T-helper 17 cell (primary cell): ENCODE measurements around the gene CLCN6. TPM values are rescaled to one million over a fixed set of nuclear protein-coding genes. Genes with fewer than 3 reads are reported as not detected.

Experiments
- ATAC-seq: fragments of 150-1000 bp; cut with Tn5 transposase; 2 replicates; pipeline ENCODE4 v1.10.0; 2021; ENCODE audit warnings: mild to moderate bottlenecking, moderate library complexity
- DNase-seq, 3 donors: peaks; one replicate each; pipeline versions ENCODE4 v3.0.0 to v3.0.0-alpha.2; 2020 to 2021
- H3K9me3 ChIP-seq: one replicate; pipeline ENCODE4 v1.7.0; 2013; ENCODE audit warnings: low read length, mild to moderate bottlenecking; ENCODE audit not compliant: control insufficient read depth, poor library complexity, severe bottlenecking
- H3K27ac Mint-ChIP-seq: one replicate; pipeline ENCODE4 v1.8.0; 2022; ENCODE audit warnings: mild to moderate bottlenecking, moderate library complexity, mixed read lengths
- H3K27me3 Mint-ChIP-seq: one replicate; pipeline ENCODE4 v1.8.0; 2022; ENCODE audit warnings: mixed read lengths
- H3K36me3 Mint-ChIP-seq: one replicate; pipeline ENCODE4 v1.8.0; 2022; ENCODE audit warnings: low read depth, mixed read lengths
- H3K4me1 Mint-ChIP-seq: one replicate; pipeline ENCODE4 v1.8.0; 2022; ENCODE audit warnings: mild to moderate bottlenecking, mixed read lengths
- H3K4me3 Mint-ChIP-seq: one replicate; pipeline ENCODE4 v1.8.0; 2022; ENCODE audit warnings: mild to moderate bottlenecking, moderate library complexity, mixed read lengths
- total RNA-seq, 4 donors: library from RNA in 2 of 4; stranded (reverse) in 2 of 4; gene quantifications; one replicate each; pipeline ENCODE4 v1.2.3 and lab custom pipeline; 2022 to 2026

The CLCN6 gene
- total RNA-seq, 2 donors from 2014 or later: 11.7 to 13.8 TPM

DNA sequence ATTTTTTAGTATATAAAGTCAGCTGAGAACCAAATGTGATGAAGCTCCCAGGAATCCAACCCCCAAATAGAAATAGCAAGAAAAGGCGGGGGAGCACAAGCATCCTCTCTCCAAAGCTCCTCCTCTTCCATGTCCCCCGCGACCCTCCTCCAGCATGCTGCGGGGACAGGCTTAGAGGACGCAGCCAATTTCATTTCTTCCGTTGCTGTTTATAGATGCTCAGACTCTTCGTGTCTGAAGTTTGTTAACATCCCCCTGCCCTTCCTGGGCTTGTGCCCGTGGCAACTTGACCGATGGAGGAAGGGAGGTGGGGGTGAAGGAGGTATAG, 42.3 kb downstream of the CLCN6 start:
- DNase-seq (no peak), ATAC-seq (no peak)
- H3K36me3 Mint-ChIP-seq: peaks cover 7% of the 10 kb centered on the region
- no peaks in the 10 kb centered on the region for H3K9me3 ChIP-seq
- H3K27ac Mint-ChIP-seq: no peak overlapping the region
- no peak overlapping the region for H3K4me3 Mint-ChIP-seq
- H3K27me3 Mint-ChIP-seq: peaks cover 28% of the 10 kb centered on the region
- H3K4me1 Mint-ChIP-seq: peaks cover 5% of the 10 kb centered on the region

DNA sequence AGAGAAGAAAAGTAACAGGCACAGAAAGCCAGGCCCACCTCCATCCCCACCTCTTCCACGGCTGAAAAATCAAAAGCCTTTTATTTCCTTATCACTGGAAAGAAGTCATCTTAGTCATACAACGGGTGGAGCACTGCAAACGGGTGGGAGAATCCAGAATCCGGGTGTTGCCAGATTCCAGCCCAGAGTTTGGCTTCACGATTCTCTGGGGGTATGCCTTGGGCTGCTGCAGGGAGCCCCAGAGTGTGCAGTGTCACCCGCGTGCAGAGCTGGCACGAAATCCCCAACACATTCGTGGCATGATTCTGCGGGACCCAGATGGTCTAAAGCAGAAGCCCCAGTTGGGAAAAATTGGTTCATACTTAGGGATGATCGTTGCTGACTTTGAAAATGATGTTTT, 44.2 kb downstream of the CLCN6 start:
- Mint-ChIP-seq H3K36me3 (peaks cover 2% of the 10 kb centered on the region), H3K4me1 (no peaks in the 10 kb centered on the region), H3K4me3 (no peak overlapping the region), H3K27ac (peak overlapping the region; percentile 45), H3K27me3 (peaks cover 34% of the 10 kb centered on the region)
- H3K9me3 ChIP-seq: no peaks in the 10 kb centered on the region
- ATAC-seq (no peak), DNase-seq (no peak)

DNA sequence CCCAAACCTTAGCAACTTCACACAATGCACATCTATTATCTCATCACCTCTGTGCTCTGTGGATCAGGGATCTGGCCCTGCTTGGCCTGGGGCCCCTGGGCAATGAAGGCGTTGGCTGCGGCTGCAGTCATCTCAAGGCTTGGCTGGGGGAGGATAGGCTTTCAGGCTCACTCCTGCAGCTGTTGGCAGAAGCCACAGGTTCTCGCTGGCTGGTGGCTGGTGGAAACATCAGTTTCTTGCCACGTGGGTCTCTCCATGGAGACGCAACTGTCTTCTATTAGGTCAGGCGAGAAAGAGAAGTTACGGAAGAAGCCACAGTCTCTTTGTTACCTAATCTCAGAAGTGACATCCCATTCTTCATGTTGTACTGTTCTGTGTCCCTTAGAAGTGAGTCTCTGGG, 45.2 kb downstream of the CLCN6 start:
- ATAC-seq: no peak

DNA sequence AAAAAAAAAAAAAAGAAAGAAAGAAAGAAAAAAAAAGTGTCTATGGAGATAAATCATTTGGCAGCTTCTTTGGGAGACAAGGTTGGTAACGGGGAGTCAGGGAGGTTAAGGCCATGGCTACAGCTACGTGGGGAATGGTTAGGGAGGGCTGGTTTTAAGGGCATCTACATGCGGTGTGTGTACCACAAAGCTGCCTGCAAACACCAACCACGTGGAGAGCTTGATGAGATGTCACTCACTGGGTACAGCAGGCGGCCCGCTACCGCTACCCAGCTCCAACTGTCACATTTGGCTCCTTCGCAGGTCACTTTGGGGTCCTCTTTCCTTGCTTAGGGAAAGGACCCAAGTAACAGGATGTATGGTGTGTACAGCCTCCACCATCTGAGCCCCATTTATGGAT, 48.5 kb downstream of the CLCN6 start:
- Mint-ChIP-seq H3K27ac (no peak overlapping the region), H3K4me3 (no peak overlapping the region), H3K4me1 (no peaks in the 10 kb centered on the region), H3K27me3 (peaks cover 68% of the 10 kb centered on the region), H3K36me3 (peaks cover 2% of the 10 kb centered on the region)
- no peak for ATAC-seq
- no peaks in the 10 kb centered on the region for H3K9me3 ChIP-seq
- no peak for DNase-seq

More for the DNA sequence above, 45.2 kb downstream of the CLCN6 start:
- H3K4me1 Mint-ChIP-seq: no peaks in the 10 kb centered on the region
- H3K36me3 Mint-ChIP-seq: peaks cover 2% of the 10 kb centered on the region
- H3K9me3 ChIP-seq: no peaks in the 10 kb centered on the region
- H3K4me3 Mint-ChIP-seq: no peak overlapping the region
- no peak for DNase-seq
- no peak overlapping the region for H3K27ac Mint-ChIP-seq
- peaks cover 40% of the 10 kb centered on the region for H3K27me3 Mint-ChIP-seq

DNA sequence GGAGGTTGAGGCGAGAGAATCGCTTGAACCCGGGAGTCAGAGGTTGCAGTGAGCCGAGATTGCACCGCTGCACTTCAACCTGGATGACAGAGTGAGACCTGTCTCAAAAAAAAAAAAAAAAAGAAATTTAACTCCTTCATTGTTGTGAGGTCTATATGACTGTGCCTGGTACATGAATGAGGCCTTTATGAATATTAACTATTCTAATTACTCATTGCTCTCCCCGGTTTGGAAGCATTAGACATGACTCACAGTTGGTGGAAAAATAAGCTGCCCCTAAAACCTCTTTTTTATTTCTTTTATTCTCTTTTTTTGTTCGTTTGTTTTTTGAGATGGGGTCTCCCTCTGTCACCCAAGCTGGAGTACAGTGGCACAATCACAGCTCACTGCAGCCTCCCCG, 49.4 kb downstream of the CLCN6 start:
- Mint-ChIP-seq H3K4me3 (no peak overlapping the region), H3K4me1 (no peaks in the 10 kb centered on the region), H3K27me3 (peaks cover 69% of the 10 kb centered on the region), H3K36me3 (peaks cover 2% of the 10 kb centered on the region), H3K27ac (no peak overlapping the region)
- ATAC-seq: no peak
- H3K9me3 ChIP-seq: no peaks in the 10 kb centered on the region
- no peak for DNase-seq

DNA sequence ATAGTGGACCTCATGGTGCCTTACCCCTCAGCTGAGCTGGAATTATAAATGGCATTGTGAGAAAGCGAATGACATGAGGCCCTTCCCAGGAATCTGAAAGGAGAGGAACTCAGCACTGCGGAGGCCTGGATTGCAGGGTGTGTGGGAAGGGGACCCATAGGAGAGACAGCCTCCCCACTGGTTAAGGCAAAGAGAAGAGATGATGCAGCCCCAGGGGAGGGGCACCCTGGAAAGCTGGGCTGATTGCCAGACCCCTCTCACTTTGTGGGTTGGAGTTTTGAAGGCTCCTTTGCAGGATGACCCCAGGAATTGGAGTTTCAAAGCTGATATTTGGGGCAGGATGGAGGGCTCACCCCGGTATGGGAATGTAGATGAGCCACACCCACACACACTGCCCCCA, 50.7 kb downstream of the CLCN6 start:
- Mint-ChIP-seq H3K4me3 (no peak overlapping the region), H3K27me3 (peaks cover 69% of the 10 kb centered on the region), H3K27ac (no peak overlapping the region), H3K4me1 (no peaks in the 10 kb centered on the region), H3K36me3 (peaks cover 2% of the 10 kb centered on the region)
- DNase-seq (no peak), ATAC-seq (no peak)
- H3K9me3 ChIP-seq: no peaks in the 10 kb centered on the region

DNA sequence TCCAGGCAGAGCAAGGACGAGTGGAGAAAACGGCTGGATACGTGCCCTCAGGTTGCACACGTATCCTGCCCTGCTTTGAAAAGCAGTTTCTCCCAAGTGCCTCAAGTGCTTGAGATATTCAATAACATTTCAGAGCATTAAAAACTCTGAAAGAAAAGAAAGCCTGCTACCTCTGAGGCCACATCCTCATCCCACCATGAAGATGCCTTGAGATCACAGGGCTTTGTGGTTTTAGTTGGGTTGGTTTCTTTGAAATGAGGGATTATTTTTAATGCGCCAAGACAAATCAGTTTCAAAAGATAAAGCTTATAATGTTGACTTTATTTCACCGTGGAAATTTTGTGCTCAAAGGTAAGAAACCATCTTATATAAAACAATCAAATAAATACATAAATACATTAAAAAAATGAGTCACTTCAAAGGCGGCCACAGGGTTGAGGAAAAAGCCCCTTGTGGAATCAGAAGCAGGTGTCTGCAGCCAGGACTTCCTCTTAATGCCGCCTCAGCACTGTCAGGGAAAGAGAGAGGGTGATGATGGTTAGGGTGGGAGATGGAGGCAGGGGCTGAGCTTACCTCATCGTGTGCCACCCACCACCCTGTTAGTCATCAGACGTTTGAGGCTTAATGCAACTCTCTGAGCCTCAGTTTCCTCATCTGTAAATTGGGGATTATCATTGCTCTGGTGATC, 51.3 kb downstream of the CLCN6 start:
- DNase-seq (no peak), ATAC-seq (no peak)
- Mint-ChIP-seq H3K36me3 (peaks cover 2% of the 10 kb centered on the region), H3K4me3 (no peak overlapping the region), H3K27ac (no peak overlapping the region), H3K27me3 (peaks cover 74% of the 10 kb centered on the region), H3K4me1 (no peaks in the 10 kb centered on the region)
- H3K9me3 ChIP-seq: no peaks in the 10 kb centered on the region

DNA sequence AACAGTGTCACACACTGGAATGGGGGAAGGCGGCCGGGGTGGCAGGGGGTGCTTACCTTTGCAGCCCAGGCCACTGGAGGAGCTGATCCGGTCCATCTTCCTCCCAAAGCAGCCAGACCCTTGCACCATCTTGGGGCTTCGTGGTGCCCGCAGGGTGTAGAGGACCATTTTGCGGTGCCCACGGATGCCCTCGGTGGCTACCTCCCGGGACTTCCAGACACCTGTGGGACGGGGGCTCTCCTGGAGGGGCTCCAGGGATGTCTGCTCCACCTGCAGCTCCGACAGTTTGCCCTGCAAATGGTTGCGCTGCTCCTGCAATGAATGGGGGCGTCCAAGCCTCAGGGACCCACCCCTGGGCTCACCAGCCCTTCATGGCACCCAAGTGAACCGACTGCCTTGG, 52.2 kb downstream of the CLCN6 start:
- Mint-ChIP-seq H3K27me3 (peaks cover 75% of the 10 kb centered on the region), H3K27ac (no peak overlapping the region), H3K4me3 (no peak overlapping the region), H3K4me1 (no peaks in the 10 kb centered on the region), H3K36me3 (peaks cover 2% of the 10 kb centered on the region)
- H3K9me3 ChIP-seq: no peaks in the 10 kb centered on the region
- ATAC-seq (no peak), DNase-seq (no peak)

DNA sequence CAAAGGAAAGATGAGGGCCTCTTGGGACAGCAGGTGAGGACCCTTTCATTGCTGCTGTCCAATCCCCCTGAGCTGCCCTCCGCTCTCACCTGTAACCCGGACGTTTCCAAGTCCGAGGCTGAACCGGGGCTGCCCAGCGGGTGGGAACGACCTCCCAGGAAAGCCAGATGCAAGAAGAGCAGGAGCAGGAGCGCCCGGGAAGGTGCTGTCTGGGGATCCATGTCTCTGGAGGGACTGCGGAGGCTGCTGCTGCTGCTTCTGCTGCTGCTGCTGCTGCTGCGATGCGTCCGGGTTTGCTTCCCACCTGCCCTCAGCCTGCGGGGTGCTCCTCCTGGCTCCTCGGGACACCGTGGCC, 52.6 kb downstream of the CLCN6 start, which contains the start of gene NPPB:
NPPB (minus strand) TSS at position 333 of the 355 bp plus-strand sequence; CDS start at position 221, 112 bp downstream.
- H3K4me3 Mint-ChIP-seq: no peak within 1 kb of the TSS

DNA sequence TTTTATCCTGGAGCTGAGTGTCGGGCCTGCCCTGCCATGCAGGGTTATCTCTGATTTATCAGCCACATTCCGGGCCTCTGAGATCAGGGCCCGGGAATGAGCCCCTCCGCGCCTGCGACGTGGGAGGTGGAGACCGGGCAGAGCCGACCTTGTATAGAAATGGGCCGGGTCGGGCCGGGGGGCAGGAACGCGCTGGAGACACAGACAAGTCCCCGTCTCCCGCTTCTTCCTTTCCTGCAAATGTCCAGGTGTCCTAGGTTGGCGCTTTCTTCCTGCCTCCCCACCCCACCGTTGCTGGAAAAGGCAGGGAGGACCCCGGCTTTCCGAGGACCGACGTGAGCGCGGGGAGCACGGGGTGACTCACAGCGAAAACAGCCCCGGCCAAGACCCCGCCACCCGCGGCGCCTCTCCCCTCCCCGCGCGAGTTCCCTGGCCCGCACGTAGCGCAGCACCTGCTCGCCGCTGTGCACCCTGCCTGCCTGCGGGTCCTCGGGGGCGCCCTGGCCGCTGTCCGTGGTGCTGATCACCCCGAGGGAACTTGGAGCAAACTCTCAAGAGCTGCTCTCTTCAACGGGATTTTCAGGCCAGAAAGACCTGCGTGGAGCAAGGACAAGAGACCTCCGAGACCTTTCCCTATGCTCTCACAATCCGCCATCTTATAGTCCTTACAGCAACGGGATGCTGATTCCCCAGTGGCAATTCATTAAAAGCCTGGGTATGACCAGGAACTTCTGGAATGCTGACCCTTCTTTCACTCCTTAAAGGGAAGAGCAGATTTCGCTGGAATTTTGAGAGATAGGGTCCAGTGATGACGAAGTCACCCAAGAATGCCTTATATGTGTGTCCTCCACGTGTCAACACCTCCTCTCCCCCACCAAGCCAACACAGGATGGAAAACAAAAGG, 53.2 kb downstream of the CLCN6 start:
- Mint-ChIP-seq H3K36me3 (peaks cover 2% of the 10 kb centered on the region), H3K4me1 (no peaks in the 10 kb centered on the region), H3K27ac (no peak overlapping the region), H3K4me3 (no peak overlapping the region), H3K27me3 (peaks cover 68% of the 10 kb centered on the region)
- no peaks in the 10 kb centered on the region for H3K9me3 ChIP-seq
- peak; percentile 83 for ATAC-seq
- peak; percentile 46 to 71 (median 49) for DNase-seq

More for the DNA sequence above, 52.6 kb downstream of the CLCN6 start, which contains the start of gene NPPB:
- ATAC-seq (no peak), DNase-seq (no peak)
- H3K9me3 ChIP-seq: no peaks in the 10 kb centered on the region
- peaks cover 70% of the 10 kb centered on the region for H3K27me3 Mint-ChIP-seq
- H3K27ac Mint-ChIP-seq: no peak within 1 kb of the TSS
- H3K4me1 Mint-ChIP-seq: no peaks in the 10 kb centered on the region
- H3K36me3 Mint-ChIP-seq: peaks cover 2% of the 10 kb centered on the region

DNA sequence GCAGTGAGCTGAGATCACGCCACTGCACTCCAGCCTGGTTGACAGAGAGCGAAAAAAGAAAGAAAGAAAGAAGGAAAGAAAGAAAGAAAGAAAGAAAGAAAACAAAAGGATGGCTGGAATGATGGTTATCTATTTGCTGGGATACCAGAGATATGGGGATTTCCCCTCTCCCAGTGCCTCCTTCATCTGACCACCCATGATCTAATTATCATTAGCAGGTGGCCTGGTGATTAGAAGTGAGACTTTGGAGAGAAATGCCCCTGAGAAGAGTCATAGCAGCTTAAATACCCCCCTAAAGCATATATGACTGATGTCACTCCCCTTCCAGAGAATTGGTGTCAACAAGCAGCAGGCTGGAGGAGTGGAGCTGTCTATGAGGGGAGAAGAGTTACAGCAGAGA, 54.1 kb downstream of the CLCN6 start:
- H3K4me3 Mint-ChIP-seq: no peak overlapping the region
- peaks cover 73% of the 10 kb centered on the region for H3K27me3 Mint-ChIP-seq
- no peak for ATAC-seq
- peaks cover 2% of the 10 kb centered on the region for H3K36me3 Mint-ChIP-seq
- H3K27ac Mint-ChIP-seq: no peak overlapping the region
- DNase-seq: no peak
- H3K9me3 ChIP-seq: no peaks in the 10 kb centered on the region
- no peaks in the 10 kb centered on the region for H3K4me1 Mint-ChIP-seq

DNA sequence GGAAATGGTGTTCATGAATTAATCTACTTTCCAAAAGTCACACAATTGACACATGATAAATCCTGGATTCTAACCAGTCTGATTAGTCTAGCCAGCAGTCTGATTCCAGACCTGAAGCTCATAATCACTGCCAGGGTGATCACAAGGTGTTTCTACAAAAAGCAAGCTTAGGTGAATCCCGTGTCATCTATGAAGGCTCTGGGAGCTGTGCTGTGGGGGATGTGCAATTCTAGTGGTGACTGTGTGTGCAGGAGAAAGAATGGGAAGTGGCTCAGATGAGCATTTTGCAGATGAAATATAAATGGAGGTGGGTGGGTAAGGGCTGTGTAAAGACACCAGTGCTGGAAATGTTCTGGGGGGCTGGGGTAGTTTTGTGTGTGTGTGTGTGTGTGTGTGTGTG, 54.6 kb downstream of the CLCN6 start:
- no peak overlapping the region for H3K4me3 Mint-ChIP-seq
- no peak for DNase-seq
- H3K36me3 Mint-ChIP-seq: peaks cover 2% of the 10 kb centered on the region
- peaks cover 75% of the 10 kb centered on the region for H3K27me3 Mint-ChIP-seq
- no peaks in the 10 kb centered on the region for H3K4me1 Mint-ChIP-seq
- H3K9me3 ChIP-seq: no peaks in the 10 kb centered on the region
- H3K27ac Mint-ChIP-seq: no peak overlapping the region
- ATAC-seq: no peak

DNA sequence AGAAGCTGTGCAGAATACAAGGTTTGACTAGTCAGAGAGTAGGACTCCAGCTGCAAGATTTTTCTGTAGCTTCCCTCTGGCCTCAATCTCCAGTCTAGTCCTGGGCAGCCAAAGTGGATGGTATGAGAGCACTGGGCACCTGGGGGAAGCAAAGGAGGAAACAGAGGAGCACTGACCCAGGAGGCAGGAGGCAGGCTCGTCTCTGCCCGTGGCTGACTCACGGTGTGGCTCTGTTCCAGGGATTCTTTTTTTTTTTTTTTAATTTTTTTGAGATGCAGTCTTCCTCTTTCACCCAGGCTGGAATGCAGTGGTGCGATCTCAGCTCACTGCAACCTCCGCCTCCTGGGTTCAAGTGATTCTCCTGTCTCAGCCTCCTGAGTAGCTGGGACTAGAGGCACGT, 56.9 kb downstream of the CLCN6 start:
- no peaks in the 10 kb centered on the region for H3K9me3 ChIP-seq
- Mint-ChIP-seq H3K4me3 (no peak overlapping the region), H3K27ac (no peak overlapping the region), H3K4me1 (no peaks in the 10 kb centered on the region), H3K27me3 (peaks cover 66% of the 10 kb centered on the region), H3K36me3 (peaks cover 2% of the 10 kb centered on the region)
- DNase-seq: no peak
- ATAC-seq: no peak
